ENCODE measurements around the gene CPED1.

CPED1 gene

GRCh38 chr7:120990468-120991118 lies 2.1 kb downstream of the CPED1 start:
- no peak overlapping the region for H3K4me3 ChIP-seq (ENCODE audit: low read depth, low read length, poor library complexity, severe bottlenecking)
- H3F3A ChIP-seq (ENCODE audit: insufficient read depth, low read length) = no peaks in the 10 kb centered on the region
- H3K27ac ChIP-seq (ENCODE audit: low read depth, low read length, poor library complexity, severe bottlenecking) = no peak overlapping the region
- no peaks in the 10 kb centered on the region for H3K27me3 ChIP-seq (ENCODE audit: insufficient read depth, low read length)
- H3K79me2 ChIP-seq (ENCODE audit: insufficient read depth, low read length) = no peaks in the 10 kb centered on the region
- H4K20me1 ChIP-seq (ENCODE audit: insufficient read depth, low read length) = no peaks in the 10 kb centered on the region
- H3K4me2 ChIP-seq (ENCODE audit: low read length) = no peak overlapping the region
- H3K36me3 ChIP-seq (ENCODE audit: insufficient read depth, low read length) = no peaks in the 10 kb centered on the region
- peaks cover 24% of the 10 kb centered on the region for H3K4me1 ChIP-seq (ENCODE audit: insufficient read depth, low read length, severe bottlenecking)
- TF ChIP-seq, protein P1, sequence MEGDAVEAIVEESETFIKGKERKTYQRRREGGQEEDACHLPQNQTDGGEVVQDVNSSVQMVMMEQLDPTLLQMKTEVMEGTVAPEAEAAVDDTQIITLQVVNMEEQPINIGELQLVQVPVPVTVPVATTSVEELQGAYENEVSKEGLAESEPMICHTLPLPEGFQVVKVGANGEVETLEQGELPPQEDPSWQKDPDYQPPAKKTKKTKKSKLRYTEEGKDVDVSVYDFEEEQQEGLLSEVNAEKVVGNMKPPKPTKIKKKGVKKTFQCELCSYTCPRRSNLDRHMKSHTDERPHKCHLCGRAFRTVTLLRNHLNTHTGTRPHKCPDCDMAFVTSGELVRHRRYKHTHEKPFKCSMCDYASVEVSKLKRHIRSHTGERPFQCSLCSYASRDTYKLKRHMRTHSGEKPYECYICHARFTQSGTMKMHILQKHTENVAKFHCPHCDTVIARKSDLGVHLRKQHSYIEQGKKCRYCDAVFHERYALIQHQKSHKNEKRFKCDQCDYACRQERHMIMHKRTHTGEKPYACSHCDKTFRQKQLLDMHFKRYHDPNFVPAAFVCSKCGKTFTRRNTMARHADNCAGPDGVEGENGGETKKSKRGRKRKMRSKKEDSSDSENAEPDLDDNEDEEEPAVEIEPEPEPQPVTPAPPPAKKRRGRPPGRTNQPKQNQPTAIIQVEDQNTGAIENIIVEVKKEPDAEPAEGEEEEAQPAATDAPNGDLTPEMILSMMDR (IDR thresholded peaks at IDR 0.05; ENCODE audit: low read length) = no peak
- TF ChIP-seq EZH2 (IDR thresholded peaks at IDR 0.05; ENCODE audit: borderline replicate concordance, low read length) = no peak
- no peak overlapping the region for H3K9ac ChIP-seq (ENCODE audit: low read length)
- H3K9me2 ChIP-seq (ENCODE audit: low read depth, low read length) = no peaks in the 10 kb centered on the region
- no peaks in the 10 kb centered on the region for H3K9me3 ChIP-seq (ENCODE audit: low read length)
- H2AFZ ChIP-seq (ENCODE audit: low read length) = no peak overlapping the region

- Histone ChIP-seq H3F3A (ENCODE audit: insufficient read depth, low read length) (no peaks in the 10 kb centered on the region), H3K9me2 (ENCODE audit: low read depth, low read length) (no peaks in the 10 kb centered on the region), H3K36me3 (ENCODE audit: insufficient read depth, low read length) (no peaks in the 10 kb centered on the region), H2AFZ (ENCODE audit: low read length) (no peak overlapping the region), H3K27ac (ENCODE audit: low read depth, low read length, poor library complexity, severe bottlenecking) (no peak overlapping the region), H3K4me1 (ENCODE audit: insufficient read depth, low read length, severe bottlenecking) (peaks cover 30% of the 10 kb centered on the region), H3K4me2 (ENCODE audit: low read length) (no peak overlapping the region), H3K27me3 (ENCODE audit: insufficient read depth, low read length) (no peaks in the 10 kb centered on the region), H3K4me3 (ENCODE audit: low read depth, low read length, poor library complexity, severe bottlenecking) (no peak overlapping the region), H3K79me2 (ENCODE audit: insufficient read depth, low read length) (no peaks in the 10 kb centered on the region), H4K20me1 (ENCODE audit: insufficient read depth, low read length) (no peaks in the 10 kb centered on the region), H3K9me3 (ENCODE audit: low read length) (no peaks in the 10 kb centered on the region), H3K9ac (ENCODE audit: low read length) (no peak overlapping the region)
- no peak for TF ChIP-seq EZH2 (IDR thresholded peaks at IDR 0.05; ENCODE audit: borderline replicate concordance, low read length)
- TF ChIP-seq, protein P1 (IDR thresholded peaks at IDR 0.05; ENCODE audit: low read length) = no peak
Observed at GRCh38 chr7:120991161-120991560, 2.6 kb downstream of the CPED1 start.

DNA sequence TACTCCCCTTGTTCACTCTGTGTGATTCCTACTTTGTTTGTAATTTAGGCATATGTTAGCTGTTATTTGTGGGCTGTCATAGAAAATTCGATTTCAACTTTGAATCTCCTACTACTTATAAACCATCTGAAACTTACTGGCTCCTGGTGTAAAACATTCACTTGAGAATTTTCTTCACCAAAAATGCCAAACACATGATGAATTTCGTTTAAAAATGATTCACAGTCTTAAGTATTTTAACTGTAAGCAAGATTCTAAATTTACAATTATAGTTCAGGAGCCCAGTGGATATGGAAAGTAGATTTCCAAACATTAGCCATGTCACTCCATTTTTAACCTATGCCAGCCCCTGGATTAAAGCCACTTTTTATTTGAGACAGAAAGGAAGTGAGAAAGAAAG lies 3.1 kb downstream of the CPED1 start:
- no peak overlapping the region for H3K27ac ChIP-seq (ENCODE audit: low read depth, low read length, poor library complexity, severe bottlenecking)
- H2AFZ ChIP-seq (ENCODE audit: low read length) = no peak overlapping the region
- no peaks in the 10 kb centered on the region for H3K79me2 ChIP-seq (ENCODE audit: insufficient read depth, low read length)
- no peak overlapping the region for H3K4me3 ChIP-seq (ENCODE audit: low read depth, low read length, poor library complexity, severe bottlenecking)
- no peaks in the 10 kb centered on the region for H3K36me3 ChIP-seq (ENCODE audit: insufficient read depth, low read length)
- peaks cover 34% of the 10 kb centered on the region for H3K4me1 ChIP-seq (ENCODE audit: insufficient read depth, low read length, severe bottlenecking)
- H4K20me1 ChIP-seq (ENCODE audit: insufficient read depth, low read length) = no peaks in the 10 kb centered on the region
- H3F3A ChIP-seq (ENCODE audit: insufficient read depth, low read length) = no peaks in the 10 kb centered on the region
- no peaks in the 10 kb centered on the region for H3K27me3 ChIP-seq (ENCODE audit: insufficient read depth, low read length)
- no peaks in the 10 kb centered on the region for H3K9me2 ChIP-seq (ENCODE audit: low read depth, low read length)
- H3K9ac ChIP-seq (ENCODE audit: low read length) = no peak overlapping the region
- no peaks in the 10 kb centered on the region for H3K9me3 ChIP-seq (ENCODE audit: low read length)
- TF ChIP-seq EZH2 (IDR thresholded peaks at IDR 0.05; ENCODE audit: borderline replicate concordance, low read length) = no peak
- TF ChIP-seq, protein P1 (IDR thresholded peaks at IDR 0.05; ENCODE audit: low read length) = no peak
- H3K4me2 ChIP-seq (ENCODE audit: low read length) = no peak overlapping the region

All from OCI-LY1 (cell line).